ENCODE data around the gene FCHSD1. TPM values are rescaled to one million over a fixed set of nuclear protein-coding genes. Genes with fewer than 3 reads are reported as not detected.

Gene FCHSD1
- total and polyA plus RNA-seq, 2 donors (not counting 3 experiments of a cell fraction or from before 2014, with no cell fraction given) = 35.1 to 37.0 TPM

- Histone ChIP-seq H3K27me3 (ENCODE audit: control insufficient read depth in 2 of 2, insufficient read depth in 2 of 2, low read length in 2 of 2) (no peaks in the 10 kb centered on the region), H3K36me3 (ENCODE audit: control insufficient read depth in 2 of 2, extremely low read depth in 1 of 2, insufficient read depth in 2 of 2, low read length in 2 of 2) (peaks cover 25 to 59% of the 10 kb centered on the region in 2 experiments), H3K9me3 (replicated peaks; ENCODE audit: control insufficient read depth, insufficient read depth, low read length) (no peaks in the 10 kb centered on the region), H3K4me2 (ENCODE audit: insufficient read depth, low read length) (no peak overlapping the region), H3K27ac (ENCODE audit: insufficient read depth, low read depth, low read length) (no peak overlapping the region), H3K4me1 (ENCODE audit: control insufficient read depth, extremely low read depth, insufficient read depth, low read length) (peaks cover 7% of the 10 kb centered on the region), H2AFZ (ENCODE audit: low read depth, low read length) (no peak overlapping the region), H3K9ac (replicated peaks; ENCODE audit: extremely low read depth, insufficient read depth, low read length) (no peak overlapping the region), H3K9me1 (replicated peaks; ENCODE audit: control insufficient read depth, extremely low read depth, insufficient read depth, low read length) (no peaks in the 10 kb centered on the region), H4K20me1 (replicated peaks; ENCODE audit: control insufficient read depth, extremely low read depth, insufficient read depth, low read length) (no peaks in the 10 kb centered on the region), H3K4me3 (replicated peaks in 1 of 3; ENCODE audit: insufficient read depth in 1 of 3, low read depth in 1 of 3, low read length in 3 of 3) (no peak overlapping the region), H3K79me2 (ENCODE audit: control insufficient read depth, insufficient read depth, low read length) (peaks cover 12% of the 10 kb centered on the region)
- intact Hi-C loops (cut with micrococcal nuclease) (no loop called here), dilution Hi-C loops (cut with MboI; ENCODE audit: extremely low pct_ligation_motif_present, low sequenced_read_pairs) (no loop called here)
- POLR2A ChIA-PET = interaction anchor here (0.6 kb wide), 1 partner anchor 165 kb away, joined by 3 read pairs; no protein-coding TSS in a partner anchor
- TF ChIP-seq MYC (IDR thresholded peaks at IDR 0.05; ENCODE audit: low read depth, low read length) = no peak
- BruUV-seq (replicated peaks) = no TSS peak
- FAIRE-seq = no peak
- no peak for DNase-seq (ENCODE audit: low read depth, low spot score)
- CTCF ChIA-PET = interaction anchor here (0.6 to 2.4 kb wide), 10 partner anchors 8 to 292 kb away, joined by 3 to 16 read pairs (median 4); no protein-coding TSS in a partner anchor
Measured at GRCh38 chr5:141668601-141669265, 17.5 kb upstream of the FCHSD1 start.

- Histone ChIP-seq H4K20me1 (replicated peaks; ENCODE audit: control insufficient read depth, extremely low read depth, insufficient read depth, low read length) (no peaks in the 10 kb centered on the region), H3K9me1 (replicated peaks; ENCODE audit: control insufficient read depth, extremely low read depth, insufficient read depth, low read length) (no peaks in the 10 kb centered on the region), H3K4me2 (ENCODE audit: insufficient read depth, low read length) (no peak overlapping the region), H3K4me3 (replicated peaks in 1 of 3; ENCODE audit: insufficient read depth in 1 of 3, low read depth in 1 of 3, low read length in 3 of 3) (no peak overlapping the region), H3K9me3 (replicated peaks; ENCODE audit: control insufficient read depth, insufficient read depth, low read length) (no peaks in the 10 kb centered on the region), H3K9ac (replicated peaks; ENCODE audit: extremely low read depth, insufficient read depth, low read length) (no peak overlapping the region), H3K36me3 (ENCODE audit: control insufficient read depth in 2 of 2, extremely low read depth in 1 of 2, insufficient read depth in 2 of 2, low read length in 2 of 2) (peaks cover 28 to 51% of the 10 kb centered on the region in 2 experiments), H3K4me1 (ENCODE audit: control insufficient read depth, extremely low read depth, insufficient read depth, low read length) (peaks cover 4% of the 10 kb centered on the region), H3K27me3 (ENCODE audit: control insufficient read depth in 2 of 2, insufficient read depth in 2 of 2, low read length in 2 of 2) (no peaks in the 10 kb centered on the region), H2AFZ (ENCODE audit: low read depth, low read length) (no peak overlapping the region), H3K27ac (ENCODE audit: insufficient read depth, low read depth, low read length) (no peak overlapping the region), H3K79me2 (ENCODE audit: control insufficient read depth, insufficient read depth, low read length) (peaks cover 9% of the 10 kb centered on the region)
- FAIRE-seq (no peak), DNase-seq (ENCODE audit: low read depth, low spot score) (no peak)
- dilution Hi-C loops (cut with MboI; ENCODE audit: extremely low pct_ligation_motif_present, low sequenced_read_pairs) (no loop called here), intact Hi-C loops (cut with micrococcal nuclease) (loop anchor here (1.0 to 2.0 kb wide), 4 partner anchors 15 to 213 kb away; no protein-coding TSS in a partner anchor)
- CTCF ChIA-PET = interaction anchor here (0.9 to 5.2 kb wide), 6 partner anchors 10 to 295 kb away, joined by 3 to 61 read pairs (median 6); no protein-coding TSS in a partner anchor
- POLR2A ChIA-PET = no interaction called here
- no TSS peak for BruUV-seq (replicated peaks)
- TF ChIP-seq FOS (IDR thresholded peaks at IDR 0.05; ENCODE audit: borderline replicate concordance, insufficient read depth, low read length) (no peak), EZH2 (IDR thresholded peaks at IDR 0.05; ENCODE audit: borderline replicate concordance, low read depth, low read length, severe bottlenecking) (no peak), MAX (IDR thresholded peaks at IDR 0.05; ENCODE audit: insufficient read depth, insufficient read length) (no peak), POLR2AphosphoS5 (IDR thresholded peaks at IDR 0.05; ENCODE audit: insufficient read depth, low read depth, low read length) (no peak), MYC (IDR thresholded peaks at IDR 0.05; ENCODE audit: low read depth, low read length) (no peak), JUN (IDR thresholded peaks at IDR 0.05; ENCODE audit: borderline replicate concordance, insufficient read depth, insufficient read length, low read depth) (no peak)
Measured at GRCh38 chr5:141665995-141666940, 15.1 kb upstream of the FCHSD1 start.

All from endothelial cell of umbilical vein (primary cell).